Small intestine (tissue), 7 donors: ENCODE results near the gene IRAK1BP1. TPM values are rescaled to one million over a fixed set of nuclear protein-coding genes. Genes with fewer than 3 reads are reported as not detected.
"Not testable (repeated sequence)": the region's sequence is repeated elsewhere in the genome, so short reads cannot be mapped to it uniquely, and the experiment has no call there.

ENCODE experiments used
- DNase-seq, 2 donors: peaks; one replicate each; pipeline versions ENCODE4 v3.0.0 to v3.0.0-alpha.2; 2013
- FAIRE-seq: peaks from 2 replicates; lab custom pipeline; 2012; peaks lifted over from hg19 to GRCh38; lab: Jason Lieb, UNC
- H3K27ac ChIP-seq, 3 donors: one replicate each; pipeline ENCODE4 v1.5.1; 2013; ENCODE audit warnings: low read length in 2 of 3, mild to moderate bottlenecking in 2 of 3, control low read depth in 1 of 3, inconsistent platforms in 1 of 3, low read depth in 1 of 3, moderate library complexity in 1 of 3
- H3K27me3 ChIP-seq, 3 donors: one replicate each; pipeline ENCODE4 v1.6.1; 2013; ENCODE audit warnings: low read length in 3 of 3, inconsistent platforms in 1 of 3; ENCODE audit not compliant: control insufficient read depth in 3 of 3, insufficient read depth in 3 of 3
- H3K36me3 ChIP-seq, 3 donors: one replicate each; pipeline ENCODE4 v1.6.1; 2013; ENCODE audit warnings: low read length in 3 of 3, inconsistent platforms in 1 of 3, low read depth in 1 of 3, mild to moderate bottlenecking in 1 of 3, moderate library complexity in 1 of 3; ENCODE audit not compliant: control insufficient read depth in 3 of 3, insufficient read depth in 2 of 3
- H3K4me1 ChIP-seq, 3 donors: one replicate each; pipeline ENCODE4 v1.6.1; 2013; ENCODE audit warnings: low read length in 2 of 3, inconsistent platforms in 1 of 3, low read depth in 1 of 3, mild to moderate bottlenecking in 1 of 3, moderate library complexity in 1 of 3; ENCODE audit not compliant: control insufficient read depth in 3 of 3, insufficient read depth in 2 of 3
- H3K4me3 ChIP-seq, 3 donors: one replicate each; pipeline ENCODE4 v1.5.1; 2013; ENCODE audit warnings: low read length in 3 of 3, control low read depth in 1 of 3, inconsistent platforms in 1 of 3, low read depth in 1 of 3, mild to moderate bottlenecking in 1 of 3, moderate library complexity in 1 of 3
- H3K9me3 ChIP-seq, 2 donors: one replicate each; pipeline ENCODE4 v1.6.1; 2013; ENCODE audit warnings: low read depth in 1 of 2, low read length in 1 of 2; ENCODE audit not compliant: control insufficient read depth in 2 of 2, insufficient read depth in 1 of 2
- WGBS, 3 donors: extraction: QIAGEN DNeasy Blood & Tissue Kit; methylation state at CpG; one replicate each; pipeline ENCODE4 v1.1.7; 2013; 5-methylcytosine and 5-hydroxymethylcytosine counted together
- polyA plus RNA-seq, 4 donors: library from polyadenylated mRNA; stranded (reverse) in 3 of 4; unstranded in 1 of 4; fragments of 200-250 nt in 3 of 4; fragments of 120-200 nt in 1 of 4; gene quantifications; one replicate each; pipeline versions ENCODE4 v1.2.1 to v1.2.3, GENCODE V29; 2013
- donor health status: healthy with polysubstance abuse.
- donor health status: control.
- donor health status: control.
- donor health status: Bipolar disorder and iron deficiency.
- donor health status: healthy.

Gene IRAK1BP1
- polyA plus RNA-seq, 4 donors: 0.22 to 3.1 (median 1.2) TPM

DNA sequence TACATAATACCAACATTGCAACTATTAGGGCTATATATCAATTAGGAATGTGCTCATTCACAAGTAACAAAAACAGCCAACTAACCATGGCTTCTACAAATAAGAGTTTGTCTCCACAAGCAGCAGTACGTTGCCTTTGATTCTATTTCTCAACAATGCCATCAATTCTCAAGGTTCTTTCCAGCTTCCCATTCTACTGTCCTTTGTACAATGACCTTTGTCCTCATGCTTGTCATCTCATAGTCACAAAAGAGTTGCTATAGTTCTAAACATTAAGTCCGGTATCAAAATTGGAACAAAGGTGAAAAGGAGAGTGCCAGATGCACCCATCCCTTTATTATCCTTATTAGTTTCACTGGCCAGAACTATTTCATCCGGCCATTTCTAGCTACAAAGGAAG is 30.8 kb upstream of the IRAK1BP1 start:
- Histone ChIP-seq H3K4me3 (no peak overlapping the region), H3K9me3 (no peaks in the 10 kb centered on the region), H3K27me3 (no peaks in the 10 kb centered on the region), H3K36me3 (no peaks in the 10 kb centered on the region), H3K27ac (no peak overlapping the region), H3K4me1 (no peaks in the 10 kb centered on the region)
- no peak for FAIRE-seq
- 15 to 48% (median 22%) methylated on average over 3 of the region's 3 CpGs for WGBS, 3 donors
- DNase-seq: peak; percentile 37 to 69

- Histone ChIP-seq H3K9me3 (no peaks in the 10 kb centered on the region), H3K4me3 (no peak overlapping the region), H3K27ac (no peak overlapping the region), H3K27me3 (no peaks in the 10 kb centered on the region), H3K4me1 (no peaks in the 10 kb centered on the region), H3K36me3 (no peaks in the 10 kb centered on the region)
- FAIRE-seq (no peak), DNase-seq (no peak)
These were observed 26.2 kb upstream of the IRAK1BP1 start for GRCh38 chr6:78841111-78841510.

DNA sequence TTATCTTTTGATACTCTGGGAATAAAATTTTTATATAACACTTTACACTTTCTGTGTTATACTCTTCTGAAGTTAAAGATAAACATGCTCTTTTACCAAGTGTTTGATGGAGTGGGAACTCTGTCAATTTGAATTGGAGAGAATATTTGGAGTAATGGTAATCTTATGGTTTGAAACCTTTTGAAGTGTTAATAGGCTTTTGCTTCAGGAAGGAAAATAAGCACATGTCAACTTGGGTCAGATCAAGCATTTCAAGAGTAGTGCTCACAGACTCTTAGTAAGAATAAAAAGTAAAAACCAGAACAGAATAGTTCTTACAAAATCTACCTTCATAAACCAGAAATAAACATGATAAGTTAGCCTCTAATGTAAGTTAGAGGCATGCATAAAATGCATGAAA is 24.4 kb upstream of the IRAK1BP1 start:
- Histone ChIP-seq H3K36me3 (no peaks in the 10 kb centered on the region), H3K27ac (no peak overlapping the region), H3K4me1 (no peaks in the 10 kb centered on the region), H3K4me3 (no peak overlapping the region), H3K27me3 (no peaks in the 10 kb centered on the region), H3K9me3 (no peaks in the 10 kb centered on the region)
- FAIRE-seq (no peak), DNase-seq (no peak)

GRCh38 chr6:78844899-78845298 is 22.5 kb upstream of the IRAK1BP1 start:
- H3K27me3 ChIP-seq: no peaks in the 10 kb centered on the region
- DNase-seq (no peak), FAIRE-seq (no peak)
- H3K4me1 ChIP-seq: no peaks in the 10 kb centered on the region
- no peaks in the 10 kb centered on the region for H3K9me3 ChIP-seq
- H3K4me3 ChIP-seq: no peak overlapping the region
- WGBS, 3 donors: 56 to 72% (median 67%) methylated on average over 2 of the region's 2 CpGs
- no peaks in the 10 kb centered on the region for H3K36me3 ChIP-seq
- H3K27ac ChIP-seq: no peak overlapping the region

GRCh38 chr6:78845567-78845966 is 21.8 kb upstream of the IRAK1BP1 start:
- no peak for FAIRE-seq

DNA sequence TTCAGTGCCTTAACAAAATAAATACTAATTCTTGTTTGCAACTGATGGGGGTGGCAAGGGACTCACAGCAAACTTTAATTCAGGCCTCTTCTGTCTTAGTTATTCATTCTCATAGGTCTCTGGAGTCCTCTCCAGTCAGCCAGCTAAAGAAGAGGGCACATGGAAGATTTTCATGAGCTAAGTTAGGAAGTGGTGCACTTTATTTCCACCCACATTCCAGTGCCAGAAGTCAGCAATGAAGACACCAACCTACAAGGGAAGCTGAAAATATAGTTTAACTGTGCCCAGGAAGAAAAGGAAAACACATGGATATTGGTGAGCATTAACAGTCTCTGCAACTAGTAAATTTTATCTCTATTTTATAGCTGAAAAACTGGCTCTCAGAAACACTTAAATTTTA is 16.7 kb upstream of the IRAK1BP1 start:
- Histone ChIP-seq H3K4me1 (no peaks in the 10 kb centered on the region), H3K9me3 (no peaks in the 10 kb centered on the region), H3K36me3 (no peaks in the 10 kb centered on the region), H3K27ac (no peak overlapping the region), H3K4me3 (no peak overlapping the region), H3K27me3 (no peaks in the 10 kb centered on the region)
- DNase-seq (no peak), FAIRE-seq (no peak)

More at GRCh38 chr6:78845567-78845966, 21.8 kb upstream of the IRAK1BP1 start:
- Histone ChIP-seq H3K9me3 (no peaks in the 10 kb centered on the region), H3K36me3 (no peaks in the 10 kb centered on the region), H3K27ac (no peak overlapping the region), H3K27me3 (no peaks in the 10 kb centered on the region), H3K4me1 (no peaks in the 10 kb centered on the region), H3K4me3 (no peak overlapping the region)
- 51 to 75% (median 65%) methylated on average over 1 of the region's 1 CpG for WGBS, 3 donors
- DNase-seq: no peak

GRCh38 chr6:78851156-78851555 is 16.2 kb upstream of the IRAK1BP1 start:
- H3K4me1 ChIP-seq: no peaks in the 10 kb centered on the region
- H3K27me3 ChIP-seq: no peaks in the 10 kb centered on the region
- peaks cover 0 to 2% of the 10 kb centered on the region in 2 donors for H3K9me3 ChIP-seq
- H3K27ac ChIP-seq: no peak overlapping the region
- DNase-seq (no peak), FAIRE-seq (no peak)
- H3K36me3 ChIP-seq: no peaks in the 10 kb centered on the region
- H3K4me3 ChIP-seq: no peak overlapping the region

DNA sequence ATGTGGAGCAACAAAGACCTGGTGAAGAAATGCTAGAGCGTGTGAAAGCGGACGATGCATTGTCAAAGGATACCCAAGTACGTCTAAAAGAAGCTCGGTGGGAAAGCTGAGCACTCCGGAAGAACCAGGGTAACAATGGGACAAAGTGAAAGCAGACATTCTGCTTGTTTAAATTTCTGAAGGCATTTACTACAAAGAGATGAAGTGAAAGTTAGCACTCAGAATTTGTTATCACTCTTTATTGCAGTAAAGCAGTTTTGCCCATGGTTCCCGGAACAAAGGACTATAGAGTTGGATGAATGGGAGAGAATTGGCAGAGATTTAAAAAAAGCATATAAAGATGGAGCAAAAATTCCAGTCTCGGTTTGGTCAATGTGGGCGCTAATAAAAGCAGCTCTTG is 12.8 kb upstream of the IRAK1BP1 start:
- Histone ChIP-seq H3K9me3 (peaks cover 0 to 16% of the 10 kb centered on the region in 2 donors), H3K27ac (no peak overlapping the region), H3K4me1 (no peaks in the 10 kb centered on the region), H3K36me3 (no peaks in the 10 kb centered on the region), H3K27me3 (no peaks in the 10 kb centered on the region), H3K4me3 (no peak overlapping the region)
- no peak for FAIRE-seq
- DNase-seq: peak in 1 of 2 donors; percentile 6
- WGBS, 3 donors: 49 to 70% (median 67%) methylated on average over 9 of the region's 9 CpGs

- DNase-seq, FAIRE-seq, H3K27ac ChIP-seq, H3K27me3 ChIP-seq, H3K4me3 ChIP-seq, H3K36me3 ChIP-seq, H3K4me1 ChIP-seq: not testable (repeated sequence)
- H3K9me3 ChIP-seq: peaks cover 0 to 20% of the 10 kb centered on the region in 2 donors
- WGBS, 3 donors: 73 to 85% (median 80%) methylated on average over 7 of the region's 8 CpGs
These were observed 8.9 kb upstream of the IRAK1BP1 start for GRCh38 chr6:78858339-78858938.
